Breast epithelium (tissue), 4 donors: ENCODE results near the gene CSTF1. TPM values are rescaled to one million over a fixed set of nuclear protein-coding genes. Genes with fewer than 3 reads are reported as not detected.

ENCODE experiments used
- DNase-seq, 2 donors: peaks; one replicate each; pipeline ENCODE4 v3.0.0-alpha.2; 2019; ENCODE audit warnings: low spot score in 2 of 2
- H3K27ac ChIP-seq, 2 donors: fragments of 200-600 bp; sonication (generic) in 1 of 2; one replicate each; pipeline ENCODE4 v1.5.1; 2016 to 2019; ENCODE audit warnings: mild to moderate bottlenecking in 1 of 2
- H3K27me3 ChIP-seq, 2 donors: fragments of 200-600 bp; sonication (generic) in 1 of 2; one replicate each; pipeline versions ENCODE4 v1.5.1 to v1.6.0; 2017 to 2019; ENCODE audit warnings: control low read depth in 1 of 2, mild to moderate bottlenecking in 1 of 2
- H3K36me3 ChIP-seq: fragments of 200-600 bp; one replicate; pipeline ENCODE4 v1.5.1; 2019
- H3K4me1 ChIP-seq, 2 donors: fragments of 200-600 bp; sonication (generic); one replicate each; pipeline ENCODE4 v1.5.1; 2016 to 2019; ENCODE audit warnings: control low read depth in 1 of 2
- H3K4me3 ChIP-seq, 3 donors: fragments of 200-600 bp; sonication (generic); 1 replicate in 2 of 3; 2 replicates in 1 of 3; pipeline ENCODE4 v1.5.1; 2016 to 2019; ENCODE audit warnings: mild to moderate bottlenecking in 3 of 3, moderate library complexity in 2 of 3
- H3K9me3 ChIP-seq, 2 donors: fragments of 200-600 bp; sonication (generic) in 1 of 2; one replicate each; pipeline ENCODE4 v1.5.1; 2016 to 2019; ENCODE audit warnings: control low read depth in 1 of 2
- CTCF ChIP-seq, 3 donors: fragments of 450-650 bp; IDR thresholded peaks; one replicate each; pipeline ENCODE4 v1.5.1; 2016 to 2017; ENCODE audit warnings: antibody characterized with exemption in 3 of 3, mild to moderate bottlenecking in 3 of 3, moderate library complexity in 3 of 3
- POLR2A ChIP-seq: fragments of 450-650 bp; IDR thresholded peaks from one replicate; pipeline ENCODE4 v1.6.1; 2016; ENCODE audit warnings: antibody characterized with exemption, mild to moderate bottlenecking, moderate library complexity
- POLR2AphosphoS5 ChIP-seq, 3 donors: sonication (generic); formaldehyde crosslinking; IDR thresholded peaks; one replicate each; pipeline ENCODE4 v1.6.1; 2017; ENCODE audit warnings: antibody characterized with exemption in 3 of 3
- intact Hi-C: fragments of 100-400 bp; cut with DNase I; formaldehyde crosslinking; loops from one replicate; pipeline ENCODE4 v1.15.1; 2023; ENCODE audit warnings: low total_unique reads
- total RNA-seq, 3 donors: library from RNA; depleted of rRNA; stranded (reverse); fragments of >200 nt; gene quantifications; one replicate each; pipeline ENCODE4 v1.1.0, GENCODE V29; 2016

CSTF1 gene
- total RNA-seq, 3 donors from 2014 or later, result 17.1 to 53.4 (median 35.7) TPM

- DNase-seq, result no peak
- H3K36me3 ChIP-seq, result no peaks in the 10 kb centered on the region
- H3K9me3 ChIP-seq, result no peaks in the 10 kb centered on the region
- TF ChIP-seq POLR2AphosphoS5 (IDR thresholded peaks at IDR 0.05) (no peak), CTCF (IDR thresholded peaks at IDR 0.05) (no peak), POLR2A (no peak)
- no peak overlapping the region for H3K27ac ChIP-seq
- H3K4me3 ChIP-seq, result no peak overlapping the region
- no peaks in the 10 kb centered on the region for H3K27me3 ChIP-seq
- no peaks in the 10 kb centered on the region for H3K4me1 ChIP-seq
- intact Hi-C loops, result loop anchor here (2.0 to 5.0 kb wide), 2 partner anchors 46 to 1014 kb away; no protein-coding TSS in a partner anchor
Measured at GRCh38 chr20:56422824-56423189, 30.4 kb downstream of the CSTF1 start.

GRCh38 chr20:56423211-56423610 lies 30.8 kb downstream of the CSTF1 start:
- TF ChIP-seq POLR2AphosphoS5 (IDR thresholded peaks at IDR 0.05) (no peak), CTCF (IDR thresholded peaks at IDR 0.05) (no peak)
- Histone ChIP-seq H3K4me3 (no peak overlapping the region), H3K9me3 (no peaks in the 10 kb centered on the region), H3K36me3 (no peaks in the 10 kb centered on the region), H3K4me1 (no peaks in the 10 kb centered on the region), H3K27ac (no peak overlapping the region), H3K27me3 (no peaks in the 10 kb centered on the region)
- intact Hi-C loops, result loop anchor here (2.0 to 5.0 kb wide), 2 partner anchors 46 to 1014 kb away; no protein-coding TSS in a partner anchor
- no peak for DNase-seq

- no peak for DNase-seq
- no peaks in the 10 kb centered on the region for H3K9me3 ChIP-seq
- H3K27ac ChIP-seq, result no peak overlapping the region
- H3K4me3 ChIP-seq, result no peak overlapping the region
- H3K36me3 ChIP-seq, result no peaks in the 10 kb centered on the region
- intact Hi-C loops, result loop anchor here (2.0 to 5.0 kb wide), 2 partner anchors 47 to 1013 kb away; no protein-coding TSS in a partner anchor
- H3K27me3 ChIP-seq, result no peaks in the 10 kb centered on the region
- H3K4me1 ChIP-seq, result no peaks in the 10 kb centered on the region
- TF ChIP-seq POLR2AphosphoS5 (IDR thresholded peaks at IDR 0.05) (no peak), CTCF (IDR thresholded peaks at IDR 0.05) (no peak), POLR2A (no peak)
Measured at GRCh38 chr20:56423886-56424285, 31.4 kb downstream of the CSTF1 start.

- no peak overlapping the region for H3K4me3 ChIP-seq
- intact Hi-C loops, result loop anchor here (5.0 kb wide), 1 partner anchor 1012 kb away; no protein-coding TSS in a partner anchor
- no peak overlapping the region for H3K27ac ChIP-seq
- H3K4me1 ChIP-seq, result no peaks in the 10 kb centered on the region
- TF ChIP-seq CTCF (IDR thresholded peaks at IDR 0.05) (no peak), POLR2AphosphoS5 (IDR thresholded peaks at IDR 0.05) (no peak), POLR2A (no peak)
- H3K27me3 ChIP-seq, result no peaks in the 10 kb centered on the region
- no peak for DNase-seq
- H3K36me3 ChIP-seq, result no peaks in the 10 kb centered on the region
- no peaks in the 10 kb centered on the region for H3K9me3 ChIP-seq
Measured at GRCh38 chr20:56424931-56425330, 32.5 kb downstream of the CSTF1 start.

- Histone ChIP-seq H3K9me3 (no peaks in the 10 kb centered on the region), H3K27me3 (no peaks in the 10 kb centered on the region), H3K27ac (no peak overlapping the region), H3K4me1 (no peaks in the 10 kb centered on the region), H3K4me3 (no peak overlapping the region), H3K36me3 (no peaks in the 10 kb centered on the region)
- peak in 1 of 2 donors; percentile 6 for DNase-seq
- TF ChIP-seq POLR2AphosphoS5 (IDR thresholded peaks at IDR 0.05), result no peak
- TF ChIP-seq CTCF (IDR thresholded peaks at IDR 0.05), result no peak
- TF ChIP-seq POLR2A, result no peak
- intact Hi-C loops, result no loop called here
Measured at GRCh38 chr20:56426026-56426425, 33.6 kb downstream of the CSTF1 start.
